Activated naive CD4-positive, alpha-beta T cell (primary cell): Measurements from ENCODE around the gene SLC25A21.

ENCODE experiments used
- DNase-seq, 4 experiments: peaks; one replicate each; lab custom pipeline; 2025; lab: John Stamatoyannopoulos, UW

Gene SLC25A21

DNA sequence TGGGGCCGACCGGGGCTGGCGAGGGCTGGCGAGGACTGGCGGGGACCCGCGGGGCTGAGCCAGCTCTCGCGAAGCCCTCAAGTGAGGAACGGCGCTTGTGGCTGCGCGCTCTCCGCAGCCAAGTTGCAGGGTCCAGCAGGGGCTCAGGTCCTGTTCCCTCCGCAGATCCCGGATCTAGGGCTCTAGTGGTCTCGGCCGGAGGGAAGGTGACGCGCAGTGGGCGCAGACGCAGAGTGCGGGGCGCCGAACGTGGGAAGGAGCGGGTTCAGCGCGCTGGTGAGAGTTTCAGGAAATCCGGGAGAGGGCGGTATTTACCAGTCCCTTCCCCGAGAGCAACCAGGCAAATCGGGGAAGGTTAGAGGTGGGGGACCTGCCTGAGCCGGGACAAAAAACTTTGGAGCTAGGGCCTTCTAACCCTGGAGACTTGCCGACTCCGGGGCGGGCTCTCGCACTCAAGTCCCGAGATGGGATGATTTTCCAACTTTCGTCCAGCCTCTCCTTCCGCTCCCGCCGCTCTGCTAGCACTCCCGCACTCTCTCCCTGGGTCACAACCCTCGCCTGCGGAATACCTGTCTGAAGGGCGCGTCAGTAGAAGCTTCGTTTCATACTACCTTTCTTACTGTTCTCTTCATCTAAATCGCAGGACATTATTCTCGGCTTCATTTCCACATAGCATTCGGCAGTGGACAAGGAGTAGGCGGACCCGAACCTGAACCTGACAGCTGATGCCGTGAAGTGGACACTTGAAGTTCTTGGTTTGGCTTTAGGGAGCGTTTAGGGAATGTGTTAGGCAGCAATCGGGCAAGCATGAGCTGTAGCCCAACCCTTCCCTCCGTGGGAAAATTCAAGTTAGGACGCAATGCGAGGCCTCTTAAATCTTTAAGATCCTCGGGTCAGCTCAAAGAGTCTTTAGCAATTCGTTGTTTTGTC, 524.3 kb downstream of the SLC25A21 start:
- DNase-seq = no peak

DNA sequence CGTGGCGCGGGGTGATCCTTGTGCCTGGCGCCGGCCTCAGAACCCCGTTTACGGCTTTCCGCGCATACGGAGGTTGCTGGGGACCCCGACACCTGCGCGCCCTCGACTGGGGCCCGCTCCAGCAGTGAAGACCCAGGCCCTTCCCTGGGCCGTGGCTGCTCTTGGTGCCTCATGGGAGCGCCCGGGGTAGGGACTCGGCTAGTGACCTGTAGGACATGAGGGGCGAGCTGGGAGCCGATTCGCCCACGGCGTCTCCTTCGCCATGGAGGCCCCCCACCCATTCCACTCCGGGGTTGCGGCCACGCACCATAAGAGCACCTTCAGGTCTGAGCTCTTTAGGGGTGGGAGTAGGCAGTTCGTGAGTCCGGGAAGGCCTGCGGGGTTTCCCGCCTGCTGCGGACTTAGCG, 525.0 kb downstream of the SLC25A21 start:
- no peak for DNase-seq

GRCh38 chr14:36646664-36647416, 525.6 kb downstream of the SLC25A21 start:
- DNase-seq = no peak

DNA sequence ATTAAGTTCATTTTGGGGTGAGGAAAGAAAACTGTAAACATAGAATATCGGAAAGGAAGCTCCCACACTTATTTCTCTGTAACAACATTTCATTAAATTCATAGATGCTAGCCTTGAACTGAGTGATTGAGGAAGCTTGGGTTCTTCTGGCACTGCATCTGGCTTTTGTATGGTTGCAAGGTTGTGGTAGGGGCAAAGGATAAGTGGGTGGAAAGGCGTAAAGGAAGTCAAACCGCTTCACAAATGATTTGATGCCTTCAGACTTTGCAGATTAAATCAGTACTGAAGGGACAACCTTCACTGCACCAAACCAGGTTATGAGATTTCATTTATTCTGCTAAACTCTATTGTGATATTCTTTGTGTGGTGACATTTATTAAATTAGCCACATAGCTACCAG, 538.8 kb downstream of the SLC25A21 start:
- no peak for DNase-seq
